ENCODE results near the gene KCNJ16.
"Not testable (repeated sequence)": the region's sequence is repeated elsewhere in the genome, so short reads cannot be mapped to it uniquely, and the experiment has no call there.

Gene KCNJ16

GRCh38 chr17:70074956-70075355 lies at the start of gene KCNJ16:
Gene KCNJ16, plus strand, starts transcription at chr17:70075225. Its CDS starts 56,863 bp downstream, at chr17:70132088.
- peak; percentile 89 for DNase-seq

GRCh38 chr17:70028397-70028796 lies 46.6 kb upstream of the KCNJ16 start:
- no peak for DNase-seq

- no peak for DNase-seq
Measured at GRCh38 chr17:70028978-70029767, 45.9 kb upstream of the KCNJ16 start.

GRCh38 chr17:70030371-70030770 lies 44.7 kb upstream of the KCNJ16 start:
- DNase-seq, result no peak

- no peak for DNase-seq
Measured at GRCh38 chr17:70031341-70031740, 43.7 kb upstream of the KCNJ16 start.

- no peak for DNase-seq
Measured at GRCh38 chr17:70033165-70033564, 41.9 kb upstream of the KCNJ16 start.

- no peak for DNase-seq
Measured at GRCh38 chr17:70034158-70034557, 40.9 kb upstream of the KCNJ16 start.

- peak; percentile 82 for DNase-seq
Measured at GRCh38 chr17:70037498-70037897, 37.5 kb upstream of the KCNJ16 start.

- no peak for DNase-seq
Measured at GRCh38 chr17:70040336-70040735, 34.7 kb upstream of the KCNJ16 start.

- no peak for DNase-seq
Measured at GRCh38 chr17:70041061-70041460, 34.0 kb upstream of the KCNJ16 start.

GRCh38 chr17:70041540-70041939 lies 33.5 kb upstream of the KCNJ16 start:
- no peak for DNase-seq

- not testable (repeated sequence) for DNase-seq
Measured at GRCh38 chr17:70045780-70046179, 29.2 kb upstream of the KCNJ16 start.

- DNase-seq, result no peak
Measured at GRCh38 chr17:70047619-70048419, 27.2 kb upstream of the KCNJ16 start.

- DNase-seq, result no peak
Measured at GRCh38 chr17:70049801-70050591, 25.0 kb upstream of the KCNJ16 start.

- DNase-seq, result no peak
Measured at GRCh38 chr17:70050931-70051330, 24.1 kb upstream of the KCNJ16 start.

- DNase-seq, result no peak
Measured at GRCh38 chr17:70053241-70054234, 21.5 kb upstream of the KCNJ16 start.

GRCh38 chr17:70055000-70055399 lies 20.0 kb upstream of the KCNJ16 start:
- DNase-seq, result no peak

GRCh38 chr17:70059071-70059470 lies 16.0 kb upstream of the KCNJ16 start:
- no peak for DNase-seq

GRCh38 chr17:70059649-70060048 lies 15.4 kb upstream of the KCNJ16 start:
- DNase-seq, result no peak

GRCh38 chr17:70060415-70060814 lies 14.6 kb upstream of the KCNJ16 start:
- no peak for DNase-seq

- no peak for DNase-seq
Measured at GRCh38 chr17:70067134-70067533, 7.9 kb upstream of the KCNJ16 start.
